ENCODE data around the gene CYP2E1.

GRCh38 chr10:133536198-133536597 lies 9.0 kb downstream of the CYP2E1 start:
- TF ChIP-seq CTCF (IDR thresholded peaks at IDR 0.05): no peak
- no peak for TF ChIP-seq POLR2A (IDR thresholded peaks at IDR 0.05)
